T-helper 1 cell treated with Interleukin-12 subunit alpha and Interleukin-12 subunit beta and Interleukin-4 antibody, amounts not matched to agents 30 μg/mL and 1 μg/mL, for 36 hours (primary cell): ENCODE measurements around the gene SLAMF7.
"Not testable (repeated sequence)": the region's sequence is repeated elsewhere in the genome, so short reads cannot be mapped to it uniquely, and the experiment has no call there.

Experiments
- H3K27ac Mint-ChIP-seq: one replicate; pipeline ENCODE4 v1.8.0; 2021; ENCODE audit warnings: mild to moderate bottlenecking, mixed read lengths
- H3K27me3 Mint-ChIP-seq: one replicate; pipeline ENCODE4 v1.8.0; 2021; ENCODE audit warnings: low read depth, mixed read lengths
- H3K36me3 Mint-ChIP-seq: one replicate; pipeline ENCODE4 v1.8.0; 2021; ENCODE audit warnings: low read depth, mixed read lengths
- H3K4me1 Mint-ChIP-seq: one replicate; pipeline ENCODE4 v1.8.0; 2021; ENCODE audit warnings: low read depth, mixed read lengths
- H3K4me3 Mint-ChIP-seq: one replicate; pipeline ENCODE4 v1.8.0; 2021; ENCODE audit warnings: mild to moderate bottlenecking, moderate library complexity, mixed read lengths
- H3K9me3 Mint-ChIP-seq: one replicate; pipeline ENCODE4 v1.8.0; 2021; ENCODE audit warnings: mixed read lengths

SLAMF7 gene

DNA sequence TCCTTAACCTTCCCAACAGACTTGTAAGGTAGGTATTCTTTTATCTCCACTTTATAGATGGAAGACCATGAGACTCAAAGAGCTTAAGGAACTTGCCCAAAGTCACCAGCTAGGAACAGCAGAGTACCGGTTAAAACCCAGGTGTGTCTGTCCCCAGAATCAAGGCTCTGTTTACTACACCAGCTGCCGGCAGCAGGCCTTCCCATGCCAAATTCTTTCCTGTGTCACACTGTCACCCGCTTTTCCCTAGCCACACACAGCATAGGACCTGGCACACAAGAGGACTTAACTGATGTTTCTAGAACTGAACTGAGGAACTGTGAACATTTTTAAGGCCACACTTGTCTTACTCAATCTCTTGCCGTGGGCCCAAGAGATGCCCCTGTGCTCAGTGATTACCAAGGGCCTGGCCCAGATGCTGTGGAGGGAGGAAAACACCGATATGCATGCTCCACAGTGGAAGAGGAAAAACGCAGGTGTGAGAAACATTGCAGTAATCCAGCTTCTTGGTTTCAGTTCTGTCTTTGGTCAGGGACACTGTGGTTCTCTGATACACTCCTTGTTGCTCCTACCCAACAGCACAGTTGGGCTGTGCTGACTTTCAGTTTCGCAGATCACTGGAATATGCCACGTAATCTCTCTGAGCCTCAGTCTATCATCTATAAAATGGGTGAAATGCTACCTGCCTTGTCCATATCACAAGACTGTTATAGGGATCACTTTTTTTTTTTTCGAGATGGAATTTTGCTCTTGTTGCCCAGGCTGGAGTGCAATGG is 43.1 kb downstream of the SLAMF7 start:
- H3K9me3 Mint-ChIP-seq, result no peaks in the 10 kb centered on the region
- H3K27me3 Mint-ChIP-seq, result peaks cover 7% of the 10 kb centered on the region
- H3K4me3 Mint-ChIP-seq, result no peak overlapping the region
- H3K4me1 Mint-ChIP-seq, result peaks cover 20% of the 10 kb centered on the region
- H3K27ac Mint-ChIP-seq, result peak overlapping the region; percentile 67
- no peaks in the 10 kb centered on the region for H3K36me3 Mint-ChIP-seq

DNA sequence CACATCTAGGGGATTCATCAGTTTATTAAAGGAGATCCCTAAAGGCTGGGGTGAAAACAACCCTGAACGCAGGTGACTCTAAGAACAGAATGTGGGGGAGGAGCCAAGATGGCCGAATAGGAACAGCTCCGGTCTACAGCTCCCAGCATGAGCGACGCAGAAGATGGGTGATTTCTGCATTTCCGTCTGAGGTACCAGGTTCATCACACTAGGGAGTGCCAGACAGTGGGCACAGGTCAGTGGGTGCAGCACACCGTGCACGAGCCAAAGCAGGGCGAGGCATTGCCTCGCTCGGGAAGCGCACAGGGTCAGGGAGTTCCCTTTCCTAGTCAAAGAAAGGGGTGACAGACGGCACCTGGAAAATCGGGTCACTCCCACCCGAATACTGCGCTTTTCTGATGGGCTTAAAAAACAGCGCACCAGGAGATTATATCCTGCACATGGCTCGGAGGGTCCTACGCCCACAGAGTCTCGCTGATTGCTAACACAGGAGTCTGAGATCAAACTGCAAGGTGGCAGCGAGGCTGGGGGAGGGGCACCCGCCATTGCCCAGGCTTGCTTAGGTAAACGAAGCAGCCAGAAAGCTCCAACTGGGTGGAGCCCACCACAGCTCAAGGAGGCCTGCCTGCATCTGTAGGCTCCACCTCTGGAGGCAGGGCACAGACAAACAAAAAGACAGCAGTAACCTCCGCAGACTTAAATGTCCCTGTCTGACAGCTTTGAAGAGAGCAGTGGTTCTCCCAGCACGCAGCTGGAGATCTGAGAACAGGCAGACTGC is 44.1 kb downstream of the SLAMF7 start:
- H3K4me3 Mint-ChIP-seq, H3K27ac Mint-ChIP-seq, H3K36me3 Mint-ChIP-seq: not testable (repeated sequence)

DNA sequence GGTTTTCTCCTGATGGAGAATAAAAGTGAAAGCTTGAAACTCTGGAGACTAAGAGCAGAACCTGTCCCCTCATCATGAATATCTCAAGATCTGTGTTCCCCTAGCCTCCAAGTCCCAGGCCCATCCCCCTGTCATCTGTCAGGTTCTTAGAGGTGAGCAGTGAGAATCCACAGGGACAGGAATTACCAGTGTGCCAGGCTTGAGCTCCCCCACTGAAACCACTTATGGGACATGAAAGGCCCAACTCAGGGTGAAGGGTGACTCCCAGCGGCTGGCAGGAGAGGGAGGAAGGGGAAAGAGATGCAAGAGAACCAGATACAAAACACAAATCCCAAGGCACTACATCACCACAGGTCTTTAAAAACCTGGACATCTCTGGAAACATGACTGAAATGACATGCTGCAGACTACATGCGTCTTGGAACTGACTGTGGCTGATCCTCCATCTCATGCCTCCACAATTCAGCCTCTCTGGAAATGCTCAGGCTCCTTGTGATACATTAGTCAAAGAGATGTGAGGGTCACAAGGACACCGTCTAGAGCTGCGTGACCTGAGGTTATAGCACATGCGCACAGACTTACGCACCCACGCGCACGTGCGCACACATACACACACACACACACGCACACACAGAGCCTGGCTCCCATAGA is 50.1 kb downstream of the SLAMF7 start:
- no peak overlapping the region for H3K27ac Mint-ChIP-seq
- H3K9me3 Mint-ChIP-seq, result no peaks in the 10 kb centered on the region
- peaks cover 12% of the 10 kb centered on the region for H3K27me3 Mint-ChIP-seq
- no peak overlapping the region for H3K4me3 Mint-ChIP-seq
- no peaks in the 10 kb centered on the region for H3K36me3 Mint-ChIP-seq
- peaks cover 5% of the 10 kb centered on the region for H3K4me1 Mint-ChIP-seq

More for the DNA sequence above, 44.1 kb downstream of the SLAMF7 start:
- H3K4me1 Mint-ChIP-seq, result peaks cover 16% of the 10 kb centered on the region
- H3K27me3 Mint-ChIP-seq, H3K9me3 Mint-ChIP-seq: not testable (repeated sequence)

DNA sequence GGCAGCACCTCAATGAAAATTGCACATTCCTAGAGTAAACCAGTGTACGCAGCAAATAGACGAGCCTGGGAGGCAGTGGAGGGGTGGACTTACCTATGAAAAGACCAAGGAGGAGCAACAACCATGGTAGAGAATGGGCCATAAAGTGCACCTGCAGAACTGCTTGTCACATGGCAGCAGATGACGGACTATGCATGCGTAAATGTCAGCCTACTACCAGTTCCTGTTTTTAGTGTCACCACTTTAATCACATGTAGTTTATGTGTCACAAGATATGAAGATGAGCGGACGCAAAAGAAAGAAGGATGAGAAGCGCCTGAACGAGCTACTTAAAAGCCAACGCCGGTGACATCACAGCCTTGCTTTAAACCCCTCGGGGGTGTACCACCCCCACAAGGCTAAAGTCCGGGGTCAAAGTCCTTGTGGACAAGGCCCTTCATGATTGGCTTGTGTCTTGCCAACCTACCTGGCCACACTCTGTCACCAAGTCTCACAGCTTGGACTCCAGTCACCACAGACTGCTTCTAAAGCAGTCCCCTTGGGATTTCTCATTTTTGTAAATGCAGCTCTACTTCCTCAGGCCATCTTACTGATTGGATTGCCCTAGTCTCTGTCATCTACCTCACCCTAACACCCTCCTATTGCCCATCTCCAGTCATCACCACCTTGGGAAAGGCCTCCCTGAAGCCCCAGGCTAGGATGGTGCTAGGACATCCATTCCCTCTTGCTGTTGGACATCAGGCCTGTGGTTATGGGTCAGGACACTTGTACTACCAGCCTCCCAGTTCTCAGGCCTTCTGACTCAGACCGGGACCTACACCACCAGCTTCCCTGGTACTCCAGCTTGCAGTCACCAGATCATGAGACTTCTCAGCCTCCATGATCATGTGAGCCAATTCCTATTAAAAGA is 50.9 kb downstream of the SLAMF7 start:
- Mint-ChIP-seq H3K4me3 (no peak overlapping the region), H3K4me1 (peaks cover 10% of the 10 kb centered on the region), H3K36me3 (no peaks in the 10 kb centered on the region), H3K27ac (no peak overlapping the region), H3K9me3 (no peaks in the 10 kb centered on the region), H3K27me3 (peaks cover 15% of the 10 kb centered on the region)

DNA sequence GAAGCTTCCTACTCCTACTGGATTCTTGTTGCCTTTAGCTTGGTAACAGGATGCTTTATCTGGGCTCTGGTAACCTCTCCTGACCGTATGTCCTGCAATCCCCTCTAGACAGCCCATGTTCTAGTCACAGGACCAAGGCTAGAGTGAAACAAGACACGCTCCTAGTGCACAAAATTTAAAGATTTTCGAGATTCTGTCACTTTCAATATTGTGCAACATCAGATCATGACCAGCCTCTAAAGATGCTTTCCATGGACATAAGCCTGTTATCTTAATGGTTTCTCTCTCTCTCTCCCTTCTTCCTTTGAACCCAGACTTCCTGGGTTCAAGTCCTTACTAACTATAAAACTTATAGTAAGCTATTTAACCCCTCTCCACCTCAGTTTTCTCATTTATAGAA is 55.3 kb downstream of the SLAMF7 start:
- Mint-ChIP-seq H3K27me3 (peaks cover 11% of the 10 kb centered on the region), H3K4me1 (peaks cover 53% of the 10 kb centered on the region), H3K9me3 (no peaks in the 10 kb centered on the region), H3K4me3 (no peak overlapping the region), H3K27ac (no peak overlapping the region), H3K36me3 (no peaks in the 10 kb centered on the region)

DNA sequence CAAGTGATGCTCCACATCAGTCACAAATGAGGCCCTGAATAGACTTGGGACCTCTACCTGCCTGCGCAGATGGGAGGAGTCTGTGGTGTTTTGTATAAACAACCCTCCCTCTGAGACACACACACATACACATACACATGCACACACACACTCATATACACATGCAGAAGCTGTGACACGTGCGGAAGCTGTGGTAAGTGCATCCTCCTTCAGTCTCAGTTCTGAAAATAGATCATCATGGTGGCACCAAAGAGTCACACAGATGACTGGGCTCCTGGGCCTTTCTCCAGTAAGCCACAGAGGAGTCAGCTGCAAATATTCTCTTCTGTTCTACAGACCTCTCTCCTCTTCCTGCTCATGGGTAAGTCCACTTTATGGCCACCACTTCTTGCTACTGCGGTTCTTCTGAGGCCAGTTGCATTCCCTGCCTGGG is 56.9 kb downstream of the SLAMF7 start, which contains the start of gene LY9:
Gene LY9, plus strand, starts transcription at position 224 of the 433 bp plus-strand sequence. Its CDS starts 14 bp downstream, at position 238.
- no peaks in the 10 kb centered on the region for H3K36me3 Mint-ChIP-seq
- H3K4me1 Mint-ChIP-seq, result peaks cover 62% of the 10 kb centered on the region
- H3K9me3 Mint-ChIP-seq, result no peaks in the 10 kb centered on the region
- peak within 1 kb of the TSS; percentile 90 for H3K27ac Mint-ChIP-seq
- peak within 1 kb of the TSS; percentile 74 for H3K4me3 Mint-ChIP-seq
- peaks cover 17% of the 10 kb centered on the region for H3K27me3 Mint-ChIP-seq

DNA sequence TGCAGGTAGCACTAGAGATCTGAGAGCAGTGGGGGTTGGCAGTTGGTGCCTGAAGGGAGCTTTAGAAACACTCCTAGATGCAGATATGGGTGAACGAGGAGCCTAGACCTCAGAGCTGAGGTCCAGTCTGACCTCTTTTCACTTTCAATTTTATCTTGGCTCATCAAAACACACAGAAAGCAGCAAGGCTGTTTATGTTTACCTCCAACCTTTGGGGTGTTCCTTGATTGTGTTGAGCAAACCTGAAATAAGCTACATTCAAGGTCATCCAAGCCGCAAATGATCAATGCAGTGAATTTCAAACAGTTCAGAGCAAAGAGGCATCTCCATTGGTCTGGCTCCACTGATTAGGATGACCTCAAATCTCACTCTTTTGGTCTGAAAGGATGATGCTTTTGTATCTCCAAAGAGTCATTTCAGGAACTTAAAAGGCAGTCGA is 58.2 kb downstream of the SLAMF7 start:
- Mint-ChIP-seq H3K4me3 (peak overlapping the region; percentile 74), H3K36me3 (no peaks in the 10 kb centered on the region), H3K4me1 (peaks cover 68% of the 10 kb centered on the region), H3K9me3 (no peaks in the 10 kb centered on the region), H3K27ac (peak overlapping the region; percentile 52), H3K27me3 (peaks cover 17% of the 10 kb centered on the region)

DNA sequence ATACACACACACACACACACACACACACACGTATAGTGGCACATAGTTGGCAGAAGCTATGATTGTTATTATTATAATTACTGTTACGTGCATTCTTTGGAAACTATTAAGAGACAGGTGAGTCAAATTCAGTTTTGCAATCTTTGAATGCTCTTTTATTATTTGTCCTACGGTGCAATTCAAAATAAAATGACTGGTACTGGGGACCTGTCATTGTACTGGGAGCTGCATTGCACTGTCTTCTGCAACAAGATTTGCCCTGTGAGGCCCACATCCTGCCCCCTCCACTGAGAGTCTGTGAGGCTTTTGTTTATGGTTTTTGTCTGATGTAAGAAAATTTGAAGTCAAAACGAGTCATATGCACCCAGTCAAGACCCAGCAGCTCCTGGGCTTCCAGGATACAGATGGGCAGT is 58.8 kb downstream of the SLAMF7 start:
- Mint-ChIP-seq H3K9me3 (no peaks in the 10 kb centered on the region), H3K4me1 (peaks cover 68% of the 10 kb centered on the region), H3K27me3 (peaks cover 21% of the 10 kb centered on the region), H3K4me3 (peak overlapping the region; percentile 74), H3K36me3 (peaks cover 3% of the 10 kb centered on the region), H3K27ac (peak overlapping the region; percentile 52)

DNA sequence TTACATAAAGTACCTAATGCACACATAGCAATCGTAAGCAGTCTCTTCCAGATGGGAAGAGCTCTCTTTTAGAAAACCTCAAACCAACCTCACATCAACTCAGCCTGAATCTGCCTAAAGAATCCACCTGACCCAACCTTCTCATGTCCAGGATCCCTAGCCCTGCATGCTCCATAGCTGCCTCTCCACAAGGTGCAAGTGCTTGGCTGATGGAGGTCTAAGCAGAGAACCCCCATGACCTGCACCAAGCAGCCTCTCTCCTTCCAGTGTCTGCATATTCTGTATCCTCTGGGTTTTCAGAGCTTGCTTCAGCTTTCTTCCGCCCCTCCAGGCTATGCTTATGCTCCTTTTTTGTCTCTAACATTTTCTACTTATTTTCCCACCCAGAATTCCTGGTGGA is 59.4 kb downstream of the SLAMF7 start:
- H3K27ac Mint-ChIP-seq, result peak overlapping the region; percentile 52
- peaks cover 17% of the 10 kb centered on the region for H3K27me3 Mint-ChIP-seq
- no peaks in the 10 kb centered on the region for H3K9me3 Mint-ChIP-seq
- peaks cover 3% of the 10 kb centered on the region for H3K36me3 Mint-ChIP-seq
- peak overlapping the region; percentile 69 for H3K4me3 Mint-ChIP-seq
- H3K4me1 Mint-ChIP-seq, result peaks cover 68% of the 10 kb centered on the region

DNA sequence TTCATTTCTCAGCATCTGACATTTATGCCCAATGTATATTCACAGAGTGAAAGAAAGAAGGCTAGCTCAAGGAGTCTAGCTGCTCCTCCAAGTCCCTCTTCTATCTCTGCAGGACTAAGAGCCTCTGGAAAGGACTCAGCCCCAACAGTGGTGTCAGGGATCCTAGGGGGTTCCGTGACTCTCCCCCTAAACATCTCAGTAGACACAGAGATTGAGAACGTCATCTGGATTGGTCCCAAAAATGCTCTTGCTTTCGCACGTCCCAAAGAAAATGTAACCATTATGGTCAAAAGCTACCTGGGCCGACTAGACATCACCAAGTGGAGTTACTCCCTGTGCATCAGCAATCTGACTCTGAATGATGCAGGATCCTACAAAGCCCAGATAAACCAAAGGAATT is 60.6 kb downstream of the SLAMF7 start:
- H3K27me3 Mint-ChIP-seq, result peaks cover 18% of the 10 kb centered on the region
- no peak overlapping the region for H3K27ac Mint-ChIP-seq
- H3K36me3 Mint-ChIP-seq, result peaks cover 11% of the 10 kb centered on the region
- H3K4me1 Mint-ChIP-seq, result peaks cover 67% of the 10 kb centered on the region
- no peak overlapping the region for H3K4me3 Mint-ChIP-seq
- peaks cover 8% of the 10 kb centered on the region for H3K9me3 Mint-ChIP-seq

DNA sequence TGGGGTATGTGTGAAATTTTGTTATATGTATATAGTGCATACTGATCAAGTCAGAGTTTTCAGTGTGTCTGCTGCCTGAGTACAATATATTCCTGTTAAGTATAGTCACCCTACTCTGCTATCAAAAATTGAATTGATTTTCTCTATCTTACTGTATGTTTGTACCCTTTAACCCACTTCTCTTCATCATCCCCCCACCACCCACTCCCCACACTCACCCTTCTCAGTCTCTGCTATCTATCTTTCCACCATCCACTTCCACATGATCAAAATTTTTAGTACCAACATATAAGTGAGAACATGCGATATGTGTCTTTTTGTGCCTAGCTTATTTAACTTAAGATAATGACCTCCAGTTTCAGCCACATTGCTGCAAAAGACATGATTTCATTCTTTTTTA is 61.1 kb downstream of the SLAMF7 start:
- Mint-ChIP-seq H3K36me3 (peaks cover 14% of the 10 kb centered on the region), H3K27ac (peak overlapping the region; percentile 43), H3K9me3 (peaks cover 13% of the 10 kb centered on the region), H3K4me3 (peak overlapping the region; percentile 53), H3K27me3 (peaks cover 22% of the 10 kb centered on the region), H3K4me1 (peaks cover 63% of the 10 kb centered on the region)

DNA sequence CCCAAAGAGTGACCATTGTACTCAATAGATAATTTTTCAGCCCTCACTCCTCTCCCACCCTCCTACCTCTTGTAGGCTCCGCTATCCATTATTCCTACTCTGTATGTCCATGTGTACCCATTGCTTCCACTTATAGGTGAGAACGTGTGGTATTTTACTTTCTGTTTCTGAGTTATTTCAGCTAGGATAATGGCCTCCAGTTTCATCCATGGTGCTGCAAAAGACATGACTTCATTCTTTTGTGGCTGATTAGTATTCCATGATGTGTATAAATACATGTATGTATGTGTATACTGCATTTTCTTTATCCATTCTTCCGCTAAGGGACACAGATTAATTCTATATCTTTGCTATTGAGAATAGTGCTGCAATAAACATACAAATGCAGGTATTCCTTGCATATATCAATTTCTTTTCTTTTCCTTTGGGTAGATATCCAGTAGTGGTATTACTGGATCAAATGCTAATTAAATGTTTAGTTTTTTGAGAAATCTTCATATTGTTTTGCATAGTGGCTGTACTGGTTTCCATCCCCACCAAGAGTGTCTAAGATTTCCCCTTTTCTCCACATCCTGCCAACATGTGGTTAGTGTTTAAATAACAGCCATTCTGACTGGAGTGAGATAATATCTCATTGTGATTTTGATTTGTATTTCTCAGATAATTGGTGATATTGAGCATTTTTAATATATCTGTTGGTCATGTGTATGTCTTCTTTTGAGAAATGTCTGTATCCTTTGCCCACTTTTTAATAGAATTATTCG is 61.8 kb downstream of the SLAMF7 start:
- Mint-ChIP-seq H3K27me3 (peaks cover 26% of the 10 kb centered on the region), H3K4me3 (peak overlapping the region; percentile 62), H3K4me1 (peaks cover 56% of the 10 kb centered on the region), H3K27ac (peak overlapping the region; percentile 43), H3K36me3 (peaks cover 17% of the 10 kb centered on the region), H3K9me3 (peaks cover 19% of the 10 kb centered on the region)

DNA sequence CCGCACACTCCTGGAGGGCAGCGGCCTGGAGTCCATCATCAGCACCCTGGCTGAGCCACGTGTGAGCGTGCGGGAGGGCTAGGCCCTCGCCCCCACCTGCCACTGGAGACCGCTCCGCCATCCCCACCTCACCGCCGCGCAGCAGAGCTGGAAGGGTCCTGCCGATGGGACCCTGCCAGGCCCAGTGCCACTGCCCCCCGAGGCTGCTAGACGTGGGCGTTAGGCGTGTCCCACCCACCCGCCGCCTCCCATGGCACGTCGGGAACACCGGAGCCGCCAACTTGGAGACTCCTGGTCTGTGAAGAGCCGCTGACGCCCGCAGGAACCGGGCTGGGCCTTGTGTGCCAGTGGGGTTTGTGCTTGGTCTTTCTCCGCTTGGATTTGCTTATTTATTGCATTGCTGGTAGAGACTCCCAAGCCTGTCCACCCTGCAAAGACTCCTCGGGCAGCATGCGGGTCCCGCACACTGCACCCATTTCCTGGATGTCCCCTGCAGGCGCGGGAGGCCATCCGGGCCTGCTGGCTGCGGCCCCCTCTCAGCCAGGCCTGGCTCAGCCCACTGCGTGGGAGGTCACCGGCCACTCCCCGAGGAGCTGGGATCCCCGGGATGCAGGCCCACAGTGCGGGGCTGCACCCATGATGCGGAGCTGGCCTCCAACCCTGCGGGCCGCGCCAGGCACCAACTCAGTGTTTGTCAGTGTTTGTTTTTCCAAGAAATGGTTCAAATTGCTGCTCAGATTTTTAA is 63.0 kb downstream of the SLAMF7 start:
- H3K27ac Mint-ChIP-seq, result no peak overlapping the region
- H3K36me3 Mint-ChIP-seq, result peaks cover 28% of the 10 kb centered on the region
- peaks cover 49% of the 10 kb centered on the region for H3K4me1 Mint-ChIP-seq

More for the DNA sequence above, 63.0 kb downstream of the SLAMF7 start:
- Mint-ChIP-seq H3K4me3 (no peak overlapping the region), H3K9me3 (peaks cover 31% of the 10 kb centered on the region), H3K27me3 (peaks cover 28% of the 10 kb centered on the region)
